NCI-H2196 treated with DMSO at 0.1 percent for 48 hours (cell line): ENCODE data around the gene B3GNT2.
"Not testable (repeated sequence)": the region's sequence is repeated elsewhere in the genome, so short reads cannot be mapped to it uniquely, and the experiment has no call there.

Source experiments
- DNase-seq: peaks from one replicate; lab custom pipeline; 2025; ENCODE audit not compliant: unreplicated experiment; lab: John Stamatoyannopoulos, UW

The B3GNT2 gene

GRCh38 chr2:62184512-62185230 lies 11.2 kb upstream of the B3GNT2 start:
- no peak for DNase-seq

GRCh38 chr2:62185475-62186155 lies 10.3 kb upstream of the B3GNT2 start:
- no peak for DNase-seq

GRCh38 chr2:62186156-62186905 lies 9.6 kb upstream of the B3GNT2 start:
- no peak for DNase-seq

GRCh38 chr2:62187246-62187645 lies 8.7 kb upstream of the B3GNT2 start:
- no peak for DNase-seq

- no peak for DNase-seq
Observed at GRCh38 chr2:62188416-62188815, 7.5 kb upstream of the B3GNT2 start.

- DNase-seq = no peak
Observed at GRCh38 chr2:62189196-62189595, 6.7 kb upstream of the B3GNT2 start.

DNA sequence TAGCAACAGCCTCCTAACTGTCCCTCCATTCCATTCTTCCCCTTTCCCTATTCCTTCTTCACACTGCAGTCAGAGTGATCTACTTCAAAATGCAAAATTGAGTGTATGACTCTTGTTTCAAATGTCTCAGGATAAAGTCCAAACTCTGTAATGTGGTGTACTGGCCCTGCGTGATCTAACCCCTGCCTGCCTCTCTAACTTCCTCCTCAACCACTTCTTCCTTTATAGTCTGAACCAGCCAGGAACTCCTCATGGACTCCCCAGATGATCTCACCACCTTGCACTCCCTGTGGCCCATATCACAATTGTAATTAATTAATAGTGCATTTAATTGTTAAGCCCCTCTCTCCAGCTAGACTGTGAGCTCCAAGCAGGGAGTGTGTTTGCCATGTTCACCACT lies 3.1 kb upstream of the B3GNT2 start:
- DNase-seq = no peak

DNA sequence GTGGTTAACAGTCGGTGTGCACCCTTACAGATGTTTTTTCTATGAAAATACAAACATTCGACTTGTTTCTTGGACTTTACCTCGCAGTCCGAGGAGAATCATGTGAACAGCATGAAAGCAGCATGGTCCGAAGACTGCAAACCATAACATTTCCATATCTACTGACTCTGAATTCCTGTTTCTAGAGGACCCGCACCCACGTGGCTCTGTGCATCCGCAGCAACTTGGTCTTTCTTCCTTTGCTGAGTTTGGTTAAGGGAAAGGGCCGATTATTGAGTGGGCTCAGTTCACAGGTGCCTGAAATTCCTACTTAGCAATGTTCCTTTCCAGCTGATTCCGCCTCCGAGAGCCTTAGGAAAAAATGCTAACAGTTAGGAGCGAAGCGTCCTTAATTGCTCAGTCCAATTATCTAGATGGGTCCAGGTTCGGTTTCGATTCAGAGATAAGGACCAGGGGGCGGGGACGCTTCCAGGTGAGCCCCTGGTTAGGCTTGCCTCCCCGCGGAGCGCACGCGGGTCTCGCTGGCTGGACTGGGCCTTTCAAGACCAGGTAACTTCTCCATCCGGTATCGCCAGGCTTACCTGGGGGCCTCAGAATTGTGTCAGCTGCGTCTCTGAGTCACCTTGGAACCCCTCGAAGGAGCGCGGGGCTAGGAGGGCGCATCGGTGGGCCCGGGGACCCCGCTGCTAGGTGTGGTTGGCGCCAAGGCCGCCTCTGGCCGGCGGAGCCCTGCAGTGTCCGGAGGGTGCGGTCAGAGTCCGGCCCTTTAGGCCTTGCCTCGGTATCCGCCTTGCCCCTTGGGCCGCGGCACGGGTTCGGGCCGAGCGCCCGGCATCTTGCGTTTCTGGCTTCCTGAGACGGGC lies 1.1 kb upstream of the B3GNT2 start:
- no peak for DNase-seq

DNA sequence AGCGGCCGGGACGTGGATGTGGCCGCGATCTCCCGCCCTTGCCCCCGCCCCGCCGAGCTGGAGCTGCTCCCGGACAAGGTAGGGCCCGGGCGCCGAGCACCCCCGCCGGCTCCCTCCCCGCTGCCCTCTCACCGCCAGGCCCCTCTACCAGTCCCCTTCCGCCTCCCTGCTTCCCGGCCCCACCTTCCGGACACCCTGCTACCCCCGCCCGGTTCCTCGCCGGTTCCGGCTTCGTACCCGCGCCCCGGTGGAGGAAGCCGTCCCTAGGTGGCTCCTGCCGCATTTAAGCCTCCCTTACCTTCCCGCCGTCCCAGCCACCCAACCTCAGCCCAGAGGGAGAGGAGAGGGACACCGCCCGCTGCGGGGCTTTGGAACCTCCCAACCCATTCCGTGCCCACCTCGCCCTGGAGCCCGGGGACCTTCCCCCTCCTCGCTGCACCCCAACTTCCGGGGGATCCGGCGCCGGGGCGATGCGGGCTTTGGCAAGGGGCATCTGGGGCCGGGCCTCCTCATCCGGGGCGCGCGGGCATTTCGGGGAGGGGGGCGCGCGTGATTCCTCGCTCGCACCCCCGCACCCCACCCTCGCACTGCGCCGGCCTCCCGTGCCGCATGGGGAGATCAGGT lies 475 bp downstream of the B3GNT2 start:
- no peak for DNase-seq

DNA sequence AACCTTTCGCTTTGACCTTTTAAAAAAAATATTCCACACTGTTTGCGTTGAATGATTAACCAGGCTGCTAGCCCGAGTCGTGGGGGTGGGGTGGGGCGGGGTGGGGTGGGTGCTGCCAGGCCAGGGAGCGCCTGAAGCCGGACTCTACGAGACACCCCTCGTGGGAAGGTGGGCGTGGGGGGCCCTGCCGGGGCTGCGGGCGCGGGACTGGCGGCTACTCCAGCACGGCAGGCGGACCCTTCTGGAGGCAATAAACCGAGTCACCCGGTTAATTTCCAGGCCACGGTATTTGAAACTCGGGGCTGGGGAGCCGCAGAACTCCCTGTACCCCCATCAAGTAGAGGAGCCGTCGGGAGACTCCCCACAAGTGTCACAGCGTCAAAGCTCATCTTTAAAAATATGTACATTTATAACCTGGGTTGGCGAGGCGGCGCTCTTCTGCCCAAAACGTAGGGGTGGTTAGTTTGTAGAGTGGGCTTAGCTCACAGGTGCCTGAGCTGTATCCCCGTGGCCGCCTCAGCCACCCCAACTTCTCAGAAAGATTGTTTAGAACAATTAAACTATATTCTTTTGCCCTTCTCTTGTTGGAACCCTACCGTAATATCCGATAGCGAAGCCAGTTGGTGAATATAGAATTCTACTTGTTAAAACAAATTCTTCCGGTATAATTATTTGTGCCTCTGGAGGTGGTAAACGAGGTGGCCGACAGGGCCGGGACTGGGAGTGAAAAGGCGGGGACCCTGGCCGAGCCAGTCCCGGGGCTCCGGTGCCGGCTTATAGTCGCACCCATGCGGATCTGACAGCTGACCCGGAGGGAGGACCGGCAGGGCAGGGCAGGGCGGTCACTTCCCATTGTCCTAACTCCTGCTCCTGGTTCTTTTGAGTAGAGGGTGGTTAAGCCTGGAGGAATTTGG lies 1.4 kb downstream of the B3GNT2 start:
- no peak for DNase-seq

- DNase-seq = no peak
Observed at GRCh38 chr2:62197925-62198633, 2.2 kb downstream of the B3GNT2 start.

DNA sequence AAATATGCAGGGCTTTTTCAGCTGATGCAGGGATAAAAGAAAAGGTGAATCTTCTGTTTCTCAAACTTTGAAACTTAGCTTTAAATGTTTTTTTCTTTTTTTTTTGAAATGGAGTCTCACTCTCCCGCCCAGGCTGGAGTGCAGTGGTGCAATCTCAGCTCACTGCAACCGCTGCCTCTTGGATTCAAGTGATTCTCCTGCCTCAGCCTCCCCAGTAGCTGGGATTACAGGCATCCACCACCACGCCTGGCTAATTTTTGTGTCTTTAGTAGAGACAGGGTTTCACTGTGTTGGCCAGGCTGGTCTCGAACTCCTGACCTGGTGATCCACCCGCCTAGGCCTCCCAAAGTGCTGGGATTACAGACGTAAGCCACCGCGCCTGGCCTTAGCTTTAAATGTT lies 2.9 kb downstream of the B3GNT2 start:
- DNase-seq = not testable (repeated sequence)

- DNase-seq = no peak
Observed at GRCh38 chr2:62199392-62200125, 3.6 kb downstream of the B3GNT2 start.

- no peak for DNase-seq
Observed at GRCh38 chr2:62200291-62200841, 4.5 kb downstream of the B3GNT2 start.

- no peak for DNase-seq
Observed at GRCh38 chr2:62200868-62201267, 5.0 kb downstream of the B3GNT2 start.

DNA sequence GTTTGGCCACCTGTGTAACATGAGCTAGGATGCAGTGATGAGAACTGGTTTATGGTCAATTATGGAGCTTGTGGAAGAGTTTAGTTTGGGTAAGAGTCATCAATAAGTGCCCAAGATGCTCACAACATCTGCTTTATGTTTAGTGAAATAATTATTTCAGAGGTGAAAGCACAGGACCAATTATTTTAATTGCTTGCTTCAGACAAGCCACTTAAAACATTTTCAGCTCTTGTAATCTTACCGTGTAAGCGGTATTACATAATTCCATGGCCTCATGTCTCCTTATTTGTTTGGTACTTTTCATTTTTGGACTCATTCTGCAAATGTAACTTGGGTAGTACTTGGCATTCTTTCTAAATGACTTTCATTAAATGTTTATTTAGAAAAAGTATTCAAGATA lies 5.4 kb downstream of the B3GNT2 start:
- DNase-seq = no peak

GRCh38 chr2:62202019-62202722 lies 6.3 kb downstream of the B3GNT2 start:
- DNase-seq = no peak
